Spleen (tissue), 7 donors: ENCODE data around the gene DNAH6.

ENCODE experiments used
- CTCF ChIP-seq, 11 experiments: fragments of 200-600 bp in 7 of 11; fragments of 450-650 bp in 4 of 11; sonication (generic) in 4 of 11; IDR thresholded peaks in 8 of 11; conservative IDR thresholded peaks in 3 of 11; 1 replicate in 7 of 11; 2 replicates in 4 of 11; pipeline versions ENCODE4 v1.4.0 to v1.8.0; 2016 to 2021; ENCODE audit warnings: antibody characterized with exemption in 11 of 11, inconsistent platforms in 4 of 11, mild to moderate bottlenecking in 1 of 11
- POLR2A ChIP-seq, 3 donors: fragments of 450-650 bp; IDR thresholded peaks; one replicate each; pipeline ENCODE4 v1.5.1; 2017; ENCODE audit warnings: antibody characterized with exemption in 3 of 3, mild to moderate bottlenecking in 1 of 3
- donor health status: DM: no; HTN: no; CAD: no; lungs with moderate emphysema.
- donor health status: DM: no; HTN: no; CAD: no.
- donor health status: DM: no; HTN: no; CAD: no.

GRCh38 chr2:84830758-84831500, 314.6 kb downstream of the DNAH6 start:
- TF ChIP-seq POLR2A (IDR thresholded peaks at IDR 0.05) (no peak), CTCF (IDR thresholded peaks at IDR 0.05 in 8 of 11, conservative IDR thresholded peaks at IDR 0.05 in 3 of 11) (no peak)
